Endothelial cell of hepatic sinusoid (primary cell): ENCODE results near the gene PABPC1L.

ENCODE experiments used
- in situ Hi-C: cut with HindIII; loops from 2 replicates; pipeline ENCODE4 v1.10.0; 2017; ENCODE audit warnings: low sequenced_read_pairs

Gene PABPC1L

DNA sequence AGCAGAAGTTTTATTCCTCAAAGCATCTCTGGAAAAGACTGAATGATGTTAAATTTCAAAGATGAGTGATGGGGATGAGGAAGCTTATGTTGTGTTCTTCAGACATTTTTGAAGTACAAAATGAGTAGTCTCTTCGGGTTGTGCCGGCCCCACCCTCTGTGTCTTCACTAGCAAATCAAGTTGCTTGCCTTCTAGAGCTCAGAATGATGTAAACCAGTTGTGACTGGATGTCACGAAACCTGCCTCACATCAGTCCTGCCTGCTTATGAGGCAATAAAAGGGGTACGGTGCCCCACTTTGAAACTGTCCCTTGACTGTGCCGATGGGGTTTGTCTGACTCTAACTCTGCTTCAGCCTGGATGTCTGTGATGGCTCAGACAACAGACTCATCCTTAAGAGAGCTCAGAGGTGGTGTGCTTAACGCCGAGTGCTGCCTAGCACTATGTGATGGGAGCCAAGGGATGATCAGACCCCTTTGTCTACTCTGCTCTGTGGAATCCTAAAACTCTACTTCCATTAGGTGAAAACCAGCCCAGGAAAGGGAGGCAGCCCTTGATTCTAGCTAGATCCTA is 31.3 kb downstream of the PABPC1L start:
- in situ Hi-C loops, result no loop called here

DNA sequence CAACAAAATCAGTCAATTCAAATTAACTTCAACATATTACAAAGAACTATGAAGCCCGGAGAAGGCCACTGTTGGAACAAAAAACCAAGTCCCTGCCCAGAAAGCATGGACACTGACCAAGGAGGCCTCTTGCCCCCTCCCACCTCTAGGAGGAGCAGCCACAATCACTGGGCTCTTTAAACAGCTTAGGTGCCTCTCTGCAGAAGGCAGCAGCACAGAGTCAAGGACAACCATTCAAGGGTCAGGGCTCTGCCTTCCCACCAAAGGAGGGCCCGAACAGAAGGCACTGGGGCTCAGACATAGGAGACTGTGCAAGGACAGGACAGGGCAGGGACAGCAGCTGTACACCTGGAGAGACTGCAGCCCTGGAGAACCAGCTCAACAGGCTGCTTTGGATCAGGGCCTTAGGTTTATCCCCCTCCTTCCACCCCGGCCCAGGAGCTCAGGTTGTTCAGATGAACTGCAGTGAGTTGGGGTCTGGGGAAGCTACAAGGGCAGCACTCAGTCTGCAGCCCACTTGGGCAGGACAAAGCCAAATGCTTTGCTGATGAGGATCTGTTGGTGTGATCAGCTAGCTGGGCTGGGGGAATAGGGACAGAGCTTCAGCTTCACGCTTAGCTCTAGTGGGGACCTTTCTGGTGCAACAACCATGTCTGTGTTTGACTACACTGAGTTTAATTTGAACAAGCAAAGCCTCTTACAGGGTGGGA is 32.6 kb downstream of the PABPC1L start:
- in situ Hi-C loops, result no loop called here

DNA sequence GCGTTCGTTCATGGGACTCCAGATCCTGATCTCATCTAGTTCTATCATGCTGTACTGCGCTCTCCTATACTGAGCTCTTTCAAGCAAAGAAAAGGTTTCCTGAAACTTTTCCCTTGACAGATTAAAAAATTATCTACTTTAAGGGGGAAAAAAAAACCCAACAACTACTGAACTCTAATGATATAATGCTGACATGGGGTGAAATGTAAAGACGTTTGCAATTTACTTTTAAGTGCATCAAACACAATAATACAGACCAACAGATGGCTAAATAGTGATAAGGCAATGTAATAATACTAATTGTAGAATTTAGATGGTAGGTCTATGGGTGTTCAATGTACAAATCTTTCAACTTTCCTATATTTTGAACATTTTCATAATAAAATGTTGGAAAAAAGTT is 34.0 kb downstream of the PABPC1L start:
- in situ Hi-C loops, result no loop called here

DNA sequence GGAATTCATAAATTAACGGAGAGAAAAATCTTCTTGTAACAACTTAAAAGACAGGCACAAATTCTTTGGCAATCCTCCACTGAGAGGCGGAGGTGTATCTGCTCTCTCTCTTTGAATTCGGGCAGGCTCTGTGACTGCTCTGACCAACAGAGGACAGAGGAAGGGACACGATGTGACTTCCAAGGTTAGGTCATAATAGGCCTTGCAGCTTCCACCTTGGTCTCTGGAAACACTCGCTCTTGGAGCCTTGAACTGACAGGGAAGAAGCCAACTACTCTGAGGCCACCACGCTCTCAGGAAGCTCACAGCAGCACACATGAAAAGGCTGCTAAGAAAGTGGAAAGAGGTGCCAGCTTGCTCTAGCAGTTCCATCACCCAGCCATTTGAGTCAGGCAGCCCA is 35.4 kb downstream of the PABPC1L start:
- in situ Hi-C loops, result no loop called here

DNA sequence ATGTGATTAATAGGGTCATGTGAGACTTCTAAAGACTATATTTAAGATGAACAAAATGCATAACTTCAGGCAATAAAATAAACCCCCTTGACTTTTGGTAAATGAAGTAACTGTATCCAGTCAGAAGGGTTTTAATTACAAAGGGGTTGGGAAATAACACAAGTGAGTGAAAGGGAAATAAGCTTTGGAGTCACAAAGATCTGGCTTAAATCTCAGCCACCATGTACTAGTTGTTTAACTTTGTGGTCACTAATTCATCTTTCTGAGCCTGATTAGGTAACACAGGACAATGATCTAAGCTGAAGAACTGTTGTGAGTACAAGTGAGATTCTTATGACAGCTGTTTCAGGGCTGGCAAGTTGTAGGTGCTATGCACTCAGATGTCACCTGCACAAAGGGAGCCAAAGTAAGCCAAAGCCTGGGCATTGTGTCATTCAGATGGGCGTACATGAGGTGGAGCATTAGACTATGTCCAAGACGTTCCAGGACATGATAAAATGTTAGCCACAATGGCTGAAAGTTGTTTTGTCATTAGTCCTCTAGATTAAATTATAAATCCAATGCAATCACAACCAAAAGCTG is 36.5 kb downstream of the PABPC1L start:
- in situ Hi-C loops, result no loop called here

DNA sequence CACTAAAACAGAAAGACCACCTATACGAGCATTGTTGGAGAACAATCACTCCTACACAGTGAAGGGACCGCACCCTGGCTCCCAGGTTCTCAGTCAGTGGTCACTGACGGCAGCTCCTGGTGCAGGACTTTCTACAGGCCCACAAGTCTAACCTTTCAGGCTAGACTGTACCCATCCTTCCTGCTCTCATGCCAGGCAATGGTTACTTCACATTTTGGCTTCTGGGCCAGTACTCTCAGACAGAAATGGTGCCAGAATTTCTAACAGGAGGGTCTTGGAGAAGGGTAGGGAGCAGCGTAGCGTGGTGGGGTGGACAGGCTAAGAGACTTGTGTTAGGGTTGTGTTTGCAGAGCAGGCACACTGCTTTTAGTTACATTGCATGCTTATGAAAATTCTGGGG is 38.2 kb downstream of the PABPC1L start:
- in situ Hi-C loops, result no loop called here

DNA sequence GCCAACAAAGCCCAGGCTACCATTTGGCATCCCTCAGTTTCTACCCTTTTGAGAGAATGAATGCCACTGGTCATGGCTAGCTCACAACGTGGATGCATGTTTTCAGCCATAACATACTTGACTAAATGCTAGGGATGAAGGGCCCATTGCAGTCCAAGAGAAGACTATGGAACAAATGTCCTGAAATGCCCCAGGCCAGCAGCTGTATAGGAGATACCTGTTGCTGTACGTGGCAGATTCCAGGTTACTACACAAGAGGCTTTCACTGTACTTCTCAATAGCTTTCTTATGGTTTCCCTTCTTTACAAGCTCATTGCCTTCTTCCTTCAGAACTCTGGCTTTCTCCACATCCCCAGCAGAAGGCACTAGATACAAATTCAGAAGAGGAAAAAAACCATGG is 38.7 kb downstream of the PABPC1L start:
- in situ Hi-C loops, result no loop called here

DNA sequence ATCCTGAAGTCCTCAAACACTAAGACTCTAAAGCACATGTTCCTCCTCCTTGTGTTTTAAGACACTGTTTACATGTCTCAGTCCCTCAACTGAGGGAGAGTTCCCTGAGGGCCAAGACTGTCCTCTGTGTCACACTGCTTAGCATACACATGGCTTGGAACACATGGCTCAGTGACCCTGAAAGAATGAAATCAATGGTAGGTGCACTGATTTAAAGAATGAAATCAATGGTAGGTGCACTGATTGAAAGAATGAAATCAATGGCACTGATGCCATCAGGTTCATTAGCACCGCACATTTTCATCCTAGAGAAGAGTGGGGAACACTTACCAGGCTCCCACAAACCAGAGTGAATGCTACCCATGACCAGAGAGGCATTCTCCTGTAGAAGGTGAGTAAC is 40.5 kb downstream of the PABPC1L start:
- in situ Hi-C loops, result no loop called here

DNA sequence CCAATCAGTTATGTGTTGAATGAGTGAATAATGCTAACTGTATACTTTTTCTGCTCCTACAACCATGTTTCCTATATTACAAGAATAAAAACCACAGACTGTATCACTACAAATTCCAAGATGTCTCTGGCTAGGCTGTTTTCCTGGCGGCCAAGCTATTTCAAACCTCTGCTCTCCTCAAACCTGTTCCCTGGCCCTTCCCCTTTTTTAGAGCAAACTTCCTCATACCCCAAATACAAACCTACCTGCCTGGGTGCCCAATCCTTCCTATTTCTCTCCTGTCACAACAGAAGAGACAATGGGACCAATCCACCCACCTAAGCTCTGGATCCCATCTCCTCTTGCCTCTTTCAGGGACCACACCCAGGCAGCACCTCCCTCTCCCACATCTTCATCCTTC is 42.9 kb downstream of the PABPC1L start:
- in situ Hi-C loops, result no loop called here

DNA sequence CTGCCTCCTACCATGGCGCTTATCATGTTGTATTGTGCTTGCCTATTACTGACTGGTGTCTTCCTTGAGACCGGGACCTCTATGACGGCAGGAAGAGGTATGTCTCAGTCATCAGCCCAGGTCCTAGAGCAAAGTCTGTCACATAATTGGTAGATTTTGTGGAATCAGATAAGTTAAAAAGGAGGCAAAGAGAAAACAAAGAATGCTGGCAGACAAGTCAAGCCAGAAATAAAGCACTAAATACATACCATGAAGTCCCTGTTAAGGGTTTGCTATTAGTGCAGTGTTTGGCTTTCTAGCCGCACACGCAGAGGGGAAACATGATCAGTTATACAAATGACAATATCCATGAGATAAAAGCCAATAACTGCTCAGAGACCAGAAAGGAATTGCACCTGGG is 44.4 kb downstream of the PABPC1L start:
- in situ Hi-C loops, result no loop called here

DNA sequence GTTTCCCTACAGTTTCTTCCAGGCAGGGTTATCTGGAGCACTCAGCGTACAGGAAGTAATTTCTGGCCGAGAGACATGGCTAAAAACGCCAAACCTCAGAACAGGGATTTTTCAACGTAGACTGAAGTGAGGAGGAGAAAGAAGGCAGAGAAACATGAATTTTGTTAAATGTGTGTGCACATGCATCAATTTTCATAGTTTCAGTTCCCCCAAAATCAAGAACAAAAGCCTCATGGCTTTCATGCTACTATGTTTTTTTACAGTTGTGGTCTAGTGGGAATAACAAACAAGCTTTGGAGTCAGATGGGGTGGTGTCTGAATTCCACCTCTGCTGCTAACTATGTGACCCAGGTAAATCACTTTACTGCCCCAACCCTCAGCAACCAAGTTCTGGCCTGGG is 45.4 kb downstream of the PABPC1L start:
- in situ Hi-C loops, result loop anchor here (5.0 kb wide), 1 partner anchor 63 kb away; no protein-coding TSS in a partner anchor

DNA sequence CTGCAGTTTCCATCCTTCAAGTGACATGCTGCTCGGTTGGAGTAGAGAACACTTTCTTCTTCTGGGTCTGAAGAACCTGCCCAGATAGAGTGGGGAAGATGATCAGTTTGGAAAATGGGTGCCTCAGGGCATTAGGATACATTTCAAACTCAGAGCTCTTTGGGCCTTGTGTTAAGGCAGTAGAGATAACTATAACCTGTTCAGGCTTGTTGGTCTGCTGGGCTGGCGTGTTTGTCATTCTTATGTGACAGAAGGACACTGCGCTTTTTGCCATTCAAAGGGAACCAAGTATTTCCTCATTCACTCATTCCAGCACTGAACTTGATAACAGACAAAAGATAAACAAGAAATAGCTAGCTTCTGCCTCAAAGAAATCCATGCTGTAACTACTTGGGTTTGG is 46.5 kb downstream of the PABPC1L start:
- in situ Hi-C loops, result loop anchor here (5.0 kb wide), 1 partner anchor 64 kb away; no protein-coding TSS in a partner anchor

DNA sequence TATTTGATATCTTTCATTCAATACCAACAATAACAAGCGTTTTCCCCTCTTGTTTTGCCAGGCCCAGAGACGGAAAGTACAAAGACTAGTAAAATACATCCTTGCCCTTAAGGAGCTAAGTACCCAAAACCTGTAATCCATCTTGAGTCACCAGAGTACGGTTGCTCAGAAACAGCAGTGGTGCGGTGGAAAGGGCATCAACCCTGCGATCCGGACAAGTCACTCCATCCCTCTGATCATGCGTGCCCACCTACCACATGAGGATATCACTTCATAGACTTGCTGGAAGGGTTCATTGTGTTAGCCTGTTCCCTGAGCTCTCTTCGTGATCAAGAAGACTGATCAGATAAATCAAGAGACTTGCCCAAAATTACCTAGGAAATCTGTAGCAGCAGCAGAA is 48.4 kb downstream of the PABPC1L start:
- in situ Hi-C loops, result loop anchor here (5.0 kb wide), 1 partner anchor 66 kb away; no protein-coding TSS in a partner anchor

DNA sequence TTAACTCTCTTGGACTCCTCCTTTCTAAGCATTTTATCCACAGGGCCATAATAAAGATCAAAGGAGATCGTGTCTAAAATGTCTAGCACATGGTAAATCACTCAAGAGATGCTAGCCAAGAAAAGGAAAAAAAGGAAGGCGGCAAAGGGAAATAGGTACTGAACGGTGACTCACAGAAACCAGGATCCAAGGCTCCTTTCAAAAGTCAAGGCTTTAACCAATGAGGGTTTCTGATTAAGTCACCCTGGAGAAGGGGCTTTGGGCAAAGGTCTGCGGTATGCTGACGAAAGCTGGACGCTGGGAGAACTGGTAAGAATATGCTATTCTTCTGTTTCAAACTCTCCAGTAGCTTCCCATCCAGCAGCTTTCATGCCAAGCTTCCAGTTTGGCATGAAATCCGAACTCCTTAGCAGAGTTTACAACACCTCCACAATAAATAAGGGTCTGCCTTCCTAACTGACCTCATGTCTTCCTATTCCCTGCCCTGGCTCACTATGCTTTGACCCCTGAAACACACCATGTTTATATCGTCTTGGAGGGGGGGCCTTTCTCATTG is 49.3 kb downstream of the PABPC1L start:
- in situ Hi-C loops, result loop anchor here (5.0 kb wide), 1 partner anchor 67 kb away; no protein-coding TSS in a partner anchor

DNA sequence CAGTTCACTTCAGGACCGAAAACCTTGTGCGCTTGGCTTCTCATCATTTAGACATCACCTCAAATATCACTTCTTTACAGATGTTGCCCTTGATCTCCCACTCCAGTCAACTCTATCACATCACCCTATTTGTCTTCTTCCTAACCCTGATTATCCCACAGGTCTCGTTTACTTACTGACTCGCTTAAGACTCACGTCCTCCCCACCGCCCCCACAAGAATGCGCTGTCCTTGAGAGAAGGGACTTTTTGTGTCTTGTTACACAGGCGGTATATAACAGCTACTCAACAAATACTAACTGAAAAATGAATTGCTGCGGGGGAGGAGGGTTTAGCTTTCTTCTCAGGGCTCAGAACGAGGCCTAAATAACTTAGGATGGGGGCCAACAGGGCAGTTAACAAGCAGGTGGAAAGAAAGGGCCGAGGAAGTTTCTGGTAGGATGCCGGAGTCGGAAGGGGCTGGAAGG is 49.8 kb downstream of the PABPC1L start:
- in situ Hi-C loops, result loop anchor here (5.0 kb wide), 1 partner anchor 67 kb away; no protein-coding TSS in a partner anchor

DNA sequence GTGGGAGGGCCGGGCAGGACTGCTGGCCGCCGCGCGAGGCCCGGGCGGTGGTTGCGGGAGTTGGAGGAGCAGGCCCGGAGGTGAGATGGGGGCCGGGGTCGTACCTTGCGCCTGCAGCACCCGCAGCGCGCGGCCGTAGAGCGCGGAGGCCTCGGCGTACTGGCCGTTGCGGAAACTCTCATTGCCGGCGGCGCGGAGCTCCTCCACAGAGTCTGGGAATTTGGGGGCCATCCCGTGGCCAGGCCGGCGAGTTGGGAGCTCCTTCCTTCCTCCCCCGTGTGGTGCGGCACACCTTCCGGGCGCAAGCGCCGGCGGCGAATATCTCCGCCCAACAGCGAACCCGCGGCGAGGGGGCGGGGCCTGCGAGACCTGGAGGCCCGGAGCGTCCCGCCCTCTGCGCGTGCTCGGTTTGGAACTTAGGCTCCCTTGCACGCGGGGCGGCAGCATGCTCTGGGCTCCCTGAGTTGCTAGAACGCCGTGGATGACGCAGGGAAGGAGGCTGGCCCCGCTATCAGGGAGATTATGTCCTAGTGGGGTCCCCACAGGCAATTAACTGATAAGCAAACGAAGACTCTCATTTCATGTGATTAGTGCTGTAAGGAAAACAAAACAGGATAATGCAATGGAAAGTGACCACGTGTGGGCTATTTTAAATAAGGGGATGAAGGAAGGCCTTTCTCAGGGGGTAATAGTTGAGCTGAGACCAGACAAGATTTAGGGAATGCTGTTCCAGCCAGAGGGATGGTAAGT is 50.4 kb downstream of the PABPC1L start, which contains the start of gene TOMM34:
TSS of gene TOMM34 (minus strand) at position 295 of the 750 bp plus-strand sequence. CDS start at position 231, 64 bp downstream.
- in situ Hi-C loops, result no loop called here

DNA sequence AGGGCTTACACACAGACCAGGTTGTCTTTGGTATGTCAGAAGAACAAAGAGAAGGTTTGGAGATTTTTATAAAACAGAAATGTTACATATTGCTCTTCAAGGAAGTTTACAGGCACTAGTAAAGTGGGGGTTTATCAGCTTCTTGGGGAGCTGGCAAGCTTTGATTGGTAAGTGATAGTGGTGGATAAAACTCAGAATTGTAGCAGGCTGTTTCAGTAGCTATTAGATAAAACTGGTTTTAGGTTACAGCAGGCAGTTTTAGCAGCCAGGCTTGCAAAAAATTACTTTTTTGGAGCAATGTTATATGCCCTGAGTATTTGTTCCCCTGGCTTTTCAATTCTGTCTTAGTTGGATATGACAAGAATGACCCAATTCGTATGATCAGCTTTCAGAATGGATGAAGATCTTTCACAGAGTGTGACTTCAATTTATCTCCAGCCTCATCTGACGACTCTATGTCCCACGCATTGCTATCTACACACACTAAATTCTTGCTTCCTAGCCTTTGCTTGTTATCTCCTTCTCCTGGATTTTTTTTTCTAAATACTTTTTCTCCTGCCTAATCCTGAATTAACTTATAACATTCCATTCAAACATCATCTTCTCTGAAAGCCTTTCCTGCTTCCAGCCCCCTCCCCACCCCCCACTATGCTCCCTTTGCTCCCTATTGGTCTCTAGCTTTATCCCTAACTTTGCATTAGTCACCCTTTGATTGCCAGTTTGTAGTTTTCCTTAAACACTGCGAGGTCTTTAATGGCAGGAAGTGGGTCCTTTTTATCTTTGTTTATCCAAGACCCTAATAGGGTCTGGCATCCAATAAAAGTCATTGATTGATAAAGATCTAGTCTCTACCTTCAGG is 51.4 kb downstream of the PABPC1L start:
- in situ Hi-C loops, result no loop called here

DNA sequence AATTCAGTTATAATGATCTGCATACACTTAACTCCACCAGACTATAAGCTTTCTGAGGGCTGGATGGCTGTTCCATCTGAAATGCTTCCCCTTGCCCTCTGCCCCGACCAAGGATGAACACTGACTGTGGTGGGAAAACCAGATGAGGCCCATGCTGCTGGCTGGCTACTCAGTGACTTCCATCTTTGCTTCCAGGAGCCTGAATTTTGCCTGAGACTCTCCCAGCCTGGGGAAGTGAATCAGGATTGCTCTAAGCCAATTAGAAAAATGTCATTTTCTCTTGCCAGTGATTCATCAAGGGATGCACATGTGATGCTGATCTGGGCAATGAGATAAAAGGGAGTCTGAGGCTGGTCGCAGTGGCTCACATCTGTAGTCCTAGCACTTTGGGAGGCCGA is 52.0 kb downstream of the PABPC1L start:
- in situ Hi-C loops, result no loop called here

DNA sequence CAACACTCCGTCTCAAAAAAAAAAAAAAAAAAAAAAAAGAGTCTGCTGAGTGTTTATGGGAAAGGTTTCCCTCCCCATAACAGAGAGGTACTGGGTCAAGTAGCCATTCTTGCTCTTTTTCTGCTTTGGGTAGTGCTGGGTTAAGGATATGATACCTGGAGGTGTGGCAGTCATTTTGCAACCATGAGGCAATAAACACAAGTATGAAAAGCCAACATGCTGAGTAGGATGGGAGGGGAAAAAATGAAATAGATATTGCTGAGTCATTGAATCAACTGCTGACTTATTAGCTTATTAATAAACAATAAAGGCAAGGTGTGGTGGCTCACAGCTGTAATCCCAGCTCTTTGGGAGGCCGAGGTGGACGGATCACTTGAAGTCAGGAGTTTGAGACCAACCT is 52.6 kb downstream of the PABPC1L start:
- in situ Hi-C loops, result no loop called here
